Measurements from ENCODE around the gene SDCCAG8.

The SDCCAG8 gene

GRCh38 chr1:243513726-243514491 lies 258.1 kb downstream of the SDCCAG8 start:
- DNase-seq, result no peak

- DNase-seq, result no peak
These were observed 259.1 kb downstream of the SDCCAG8 start for GRCh38 chr1:243514927-243515326.

GRCh38 chr1:243520831-243521230 lies 265.0 kb downstream of the SDCCAG8 start:
- DNase-seq, result no peak

- no peak for DNase-seq
These were observed 267.9 kb downstream of the SDCCAG8 start for GRCh38 chr1:243523766-243524165.

GRCh38 chr1:243525085-243525487 lies 269.2 kb downstream of the SDCCAG8 start:
- no peak for DNase-seq

- DNase-seq, result no peak
These were observed 270.3 kb downstream of the SDCCAG8 start for GRCh38 chr1:243526180-243526579.

- DNase-seq, result no peak
These were observed 272.7 kb downstream of the SDCCAG8 start for GRCh38 chr1:243528459-243529121.

GRCh38 chr1:243529512-243529911 lies 273.7 kb downstream of the SDCCAG8 start:
- DNase-seq, result no peak

GRCh38 chr1:243535014-243535413 lies 279.2 kb downstream of the SDCCAG8 start:
- no peak for DNase-seq

- DNase-seq, result no peak
These were observed 283.8 kb downstream of the SDCCAG8 start for GRCh38 chr1:243539636-243540035.

GRCh38 chr1:243542739-243543415 lies 287.0 kb downstream of the SDCCAG8 start:
- no peak for DNase-seq

- DNase-seq, result no peak
These were observed 287.7 kb downstream of the SDCCAG8 start for GRCh38 chr1:243543501-243543900.

- no peak for DNase-seq
These were observed 290.6 kb downstream of the SDCCAG8 start for GRCh38 chr1:243546457-243546856.

- DNase-seq, result no peak
These were observed 292.1 kb downstream of the SDCCAG8 start for GRCh38 chr1:243547891-243548290.

- DNase-seq, result no peak
These were observed 292.7 kb downstream of the SDCCAG8 start for GRCh38 chr1:243548516-243548915.

- DNase-seq, result no peak
These were observed 293.3 kb downstream of the SDCCAG8 start for GRCh38 chr1:243549108-243549507.

Data from NK-92 treated with Interleukin-12 subunit alpha and Interleukin-12 subunit beta, amount 100 ng/mL, for 24 hours (cell line).